GM18909 (cell line): ENCODE results near the gene HSD17B4.
"Not testable (repeated sequence)": the region's sequence is repeated elsewhere in the genome, so short reads cannot be mapped to it uniquely, and the experiment has no call there.

ENCODE experiments used
- ATAC-seq: cut with Tn5 transposase; IDR thresholded peaks from one replicate; pipeline ENCODE4 v1.9.1; 2021; ENCODE audit warnings: mild to moderate bottlenecking; ENCODE audit not compliant: unreplicated experiment, poor library complexity

The HSD17B4 gene, protein sequence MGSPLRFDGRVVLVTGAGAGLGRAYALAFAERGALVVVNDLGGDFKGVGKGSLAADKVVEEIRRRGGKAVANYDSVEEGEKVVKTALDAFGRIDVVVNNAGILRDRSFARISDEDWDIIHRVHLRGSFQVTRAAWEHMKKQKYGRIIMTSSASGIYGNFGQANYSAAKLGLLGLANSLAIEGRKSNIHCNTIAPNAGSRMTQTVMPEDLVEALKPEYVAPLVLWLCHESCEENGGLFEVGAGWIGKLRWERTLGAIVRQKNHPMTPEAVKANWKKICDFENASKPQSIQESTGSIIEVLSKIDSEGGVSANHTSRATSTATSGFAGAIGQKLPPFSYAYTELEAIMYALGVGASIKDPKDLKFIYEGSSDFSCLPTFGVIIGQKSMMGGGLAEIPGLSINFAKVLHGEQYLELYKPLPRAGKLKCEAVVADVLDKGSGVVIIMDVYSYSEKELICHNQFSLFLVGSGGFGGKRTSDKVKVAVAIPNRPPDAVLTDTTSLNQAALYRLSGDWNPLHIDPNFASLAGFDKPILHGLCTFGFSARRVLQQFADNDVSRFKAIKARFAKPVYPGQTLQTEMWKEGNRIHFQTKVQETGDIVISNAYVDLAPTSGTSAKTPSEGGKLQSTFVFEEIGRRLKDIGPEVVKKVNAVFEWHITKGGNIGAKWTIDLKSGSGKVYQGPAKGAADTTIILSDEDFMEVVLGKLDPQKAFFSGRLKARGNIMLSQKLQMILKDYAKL

DNA sequence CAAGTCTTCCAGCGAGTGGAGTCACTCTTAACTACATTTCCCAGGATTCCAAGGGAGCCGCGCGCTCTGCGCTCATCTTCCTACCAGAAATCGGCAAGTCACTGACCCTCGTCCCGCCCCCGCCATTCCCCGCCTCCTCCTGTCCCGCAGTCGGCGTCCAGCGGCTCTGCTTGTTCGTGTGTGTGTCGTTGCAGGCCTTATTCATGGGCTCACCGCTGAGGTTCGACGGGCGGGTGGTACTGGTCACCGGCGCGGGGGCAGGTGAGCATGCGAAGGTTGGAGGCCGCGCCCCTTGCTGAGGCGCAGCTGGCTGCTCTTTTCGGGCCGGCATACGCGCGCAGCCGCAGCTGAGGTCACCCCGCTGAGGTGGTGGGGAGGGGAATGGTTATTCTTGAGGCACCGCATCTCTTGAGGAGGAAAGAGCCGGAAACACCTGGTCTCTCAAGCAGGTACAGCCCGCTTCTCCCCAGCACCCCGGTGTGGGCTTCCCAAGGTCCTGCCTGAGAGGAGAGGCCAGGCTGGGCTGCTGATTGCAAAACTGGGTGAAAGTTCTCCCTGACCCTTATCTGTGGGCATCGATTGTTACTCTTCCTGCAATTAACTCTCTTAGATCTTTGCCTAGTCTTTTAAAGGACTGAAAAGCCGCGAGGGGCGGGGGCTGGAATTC lies at the start of gene HSD17B4:
HSD17B4 (plus strand) TSS at position 125 of the 667 bp plus-strand sequence; CDS start at position 204, 79 bp downstream.
- ATAC-seq, result peak; percentile 98

DNA sequence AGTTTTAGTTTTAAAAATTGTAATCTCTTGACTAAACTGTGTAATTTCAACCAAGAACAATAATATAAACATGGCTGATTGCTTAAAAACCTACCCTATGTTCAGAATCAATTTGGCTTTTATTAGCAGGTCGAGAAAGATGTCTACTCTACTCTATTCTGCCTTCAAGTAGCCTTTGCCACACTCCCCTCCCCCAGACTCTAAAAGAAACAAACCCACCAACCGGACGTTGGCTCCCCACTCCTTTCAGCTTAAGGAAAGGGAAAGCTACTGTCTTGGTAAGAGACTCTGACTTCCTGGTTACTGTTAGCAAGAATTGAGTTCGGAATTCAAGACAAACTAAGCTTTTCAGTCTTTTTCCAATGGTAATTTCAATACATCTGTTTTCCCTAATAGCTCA lies 49.7 kb upstream of the HSD17B4 start:
- no peak for ATAC-seq

DNA sequence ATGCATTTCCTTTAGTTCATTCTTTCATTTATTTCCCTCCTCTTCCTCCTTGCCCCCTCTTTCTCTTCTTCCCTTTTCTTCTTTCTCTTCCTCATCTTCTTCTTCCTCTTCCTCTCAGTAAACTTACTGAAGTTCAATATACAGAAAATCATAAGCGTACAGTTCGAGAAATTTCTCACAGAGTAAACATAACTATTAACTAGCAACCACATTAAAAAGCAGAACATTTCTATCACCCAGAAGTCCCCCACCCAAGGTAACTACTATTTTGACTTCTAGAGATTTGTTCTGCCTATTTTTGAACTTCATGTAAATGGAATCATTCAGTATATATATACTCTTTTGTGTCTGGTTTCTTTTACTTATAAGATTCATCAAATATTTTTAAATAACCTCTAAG lies 48.3 kb upstream of the HSD17B4 start:
- no peak for ATAC-seq

DNA sequence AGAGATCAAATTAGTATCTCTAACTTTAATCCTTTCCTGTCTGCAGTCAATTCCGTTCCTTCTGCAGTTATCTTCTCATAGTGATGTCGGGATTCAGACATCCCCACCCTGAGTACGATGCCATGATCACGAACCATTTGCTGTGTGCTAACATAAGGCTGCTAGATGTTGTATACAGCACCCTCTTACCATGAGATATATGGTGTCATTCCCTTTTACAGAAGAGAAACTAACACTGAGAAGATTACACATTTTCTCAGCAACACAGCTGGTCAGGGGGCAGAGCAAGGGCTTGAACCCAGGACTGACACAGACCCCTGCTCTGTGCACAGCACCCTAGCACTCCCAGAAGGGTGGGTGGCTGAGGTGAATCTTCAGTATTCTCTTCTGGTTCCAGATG lies 46.9 kb upstream of the HSD17B4 start:
- ATAC-seq, result peak; percentile 33

DNA sequence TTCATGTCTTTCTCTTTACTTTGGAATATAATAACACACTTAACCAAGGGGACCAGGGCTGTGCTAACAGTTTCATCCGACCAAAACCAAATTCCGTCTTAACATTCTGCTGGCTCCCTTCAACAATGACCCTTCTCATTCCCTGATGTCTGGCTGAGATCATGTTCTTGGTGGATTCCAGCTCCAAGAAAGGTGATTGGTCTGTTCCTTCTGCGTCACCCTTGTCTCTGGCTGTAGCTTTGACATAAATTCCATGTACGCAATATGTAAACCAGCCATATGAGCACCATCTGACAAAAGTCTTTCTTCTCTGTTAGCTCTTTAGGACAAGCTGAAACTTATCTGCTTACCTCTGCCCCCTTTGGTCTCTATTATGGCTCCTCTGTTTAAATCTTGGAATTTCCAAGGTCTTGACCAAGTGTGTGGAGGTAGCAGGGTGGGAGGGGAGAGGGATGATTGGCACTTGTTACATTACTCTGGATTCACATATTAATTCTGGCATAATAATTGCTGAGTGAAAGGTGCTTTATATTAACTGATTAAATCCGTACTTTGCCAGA lies 45.7 kb upstream of the HSD17B4 start:
- no peak for ATAC-seq

DNA sequence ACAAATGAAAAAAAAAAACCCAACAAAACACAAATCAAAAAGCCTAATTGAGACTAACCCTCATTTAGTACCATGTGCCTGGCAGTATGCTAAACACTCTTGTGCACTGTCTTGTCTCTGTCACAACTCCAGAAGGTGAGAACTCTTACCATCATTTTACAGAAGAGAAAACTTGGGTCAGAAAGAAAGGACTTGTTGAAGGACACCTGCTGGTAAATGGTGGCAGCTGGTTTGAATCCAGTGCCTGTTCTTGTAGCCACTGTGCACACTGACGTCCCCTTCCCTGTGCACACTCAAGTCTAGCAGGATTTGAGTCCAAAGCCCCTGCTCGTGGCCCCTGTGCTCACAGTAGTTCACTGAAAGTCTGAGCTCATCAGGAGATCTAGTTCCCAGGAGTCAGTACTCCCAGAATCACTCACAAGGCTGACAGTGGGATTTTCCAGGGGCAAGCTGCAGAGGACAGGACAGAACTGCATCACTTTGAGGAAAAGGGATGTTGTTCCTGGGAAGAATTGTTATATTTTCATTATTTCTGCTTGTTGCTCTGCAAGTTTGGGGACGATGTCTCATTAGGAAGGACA lies 43.0 kb upstream of the HSD17B4 start:
- peak; percentile 38 for ATAC-seq

DNA sequence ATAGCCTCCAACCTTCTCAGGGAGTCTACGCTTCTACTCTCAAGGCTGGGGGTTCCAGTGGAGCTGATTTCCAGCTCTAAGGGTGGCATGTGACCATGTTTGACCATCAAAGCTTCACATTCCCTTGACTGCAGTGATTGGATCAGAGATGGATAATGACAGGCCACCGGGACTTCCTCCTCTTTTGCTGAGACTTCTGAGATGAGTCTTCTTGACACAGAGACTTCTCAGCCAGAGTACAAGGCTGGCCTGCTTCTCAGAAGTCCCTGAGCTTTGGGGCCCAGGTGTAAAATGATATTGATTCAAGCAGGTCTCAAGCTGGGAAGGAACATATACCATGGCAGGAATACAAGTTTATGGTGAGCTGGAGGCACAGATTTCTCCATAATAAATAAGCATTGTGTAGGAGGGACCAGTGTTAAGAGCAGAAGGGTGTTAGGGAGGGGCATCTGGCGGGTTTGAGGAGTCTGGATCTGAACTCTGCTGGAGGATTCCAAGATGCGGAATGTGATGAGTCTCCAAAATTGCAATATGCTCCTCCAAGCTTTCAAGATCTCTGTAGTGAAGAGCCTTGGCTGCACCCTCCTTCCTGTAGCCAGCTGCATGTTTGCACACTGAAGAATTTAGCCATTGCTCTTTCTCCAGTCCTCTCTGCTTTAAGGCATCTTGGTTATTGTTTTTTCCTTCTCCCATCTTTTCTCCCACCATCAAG lies 41.7 kb upstream of the HSD17B4 start:
- peak; percentile 38 for ATAC-seq

DNA sequence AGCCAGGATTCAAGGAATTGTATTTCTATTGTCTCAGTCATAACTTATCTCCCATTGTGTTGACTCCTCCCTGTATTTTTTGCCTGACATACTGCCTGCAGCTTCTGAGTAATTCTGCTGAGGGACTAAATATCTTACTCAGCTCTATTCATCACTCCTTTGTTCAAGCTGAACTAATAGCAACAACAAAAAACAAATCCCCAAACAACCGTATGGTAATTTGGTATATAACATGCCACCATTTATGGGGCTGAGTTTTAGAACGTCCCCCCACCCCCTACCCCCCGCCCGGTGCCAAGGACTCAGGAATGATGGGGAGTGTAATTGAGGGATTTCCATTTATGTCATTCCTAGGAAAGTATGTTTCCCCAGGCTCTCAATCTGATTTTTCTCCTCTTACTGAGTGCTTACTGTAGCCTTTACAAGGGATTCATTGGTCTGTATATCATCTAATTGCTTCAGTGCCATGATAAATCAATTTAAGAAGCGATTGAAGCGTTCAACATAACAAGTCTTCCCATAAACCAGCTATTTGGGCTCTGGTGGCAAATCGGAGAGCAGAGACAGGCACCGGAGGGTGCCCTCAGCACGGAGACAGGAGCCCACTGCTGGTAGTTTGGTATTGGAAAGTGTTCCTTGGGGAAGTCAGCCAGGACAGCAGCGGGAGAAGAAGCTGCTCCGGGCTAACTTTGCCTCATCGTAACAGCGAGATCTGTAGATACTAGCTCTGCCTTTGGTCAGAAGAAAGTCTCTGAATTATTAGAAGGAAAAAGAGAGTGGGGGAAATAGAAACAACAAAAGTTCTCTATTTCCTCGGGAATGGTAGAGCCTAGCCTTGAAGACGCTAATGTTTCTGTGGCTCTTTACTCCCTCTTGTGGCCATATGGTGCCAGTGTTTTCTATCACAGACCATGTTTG lies 40.7 kb upstream of the HSD17B4 start:
- peak; percentile 72 for ATAC-seq

DNA sequence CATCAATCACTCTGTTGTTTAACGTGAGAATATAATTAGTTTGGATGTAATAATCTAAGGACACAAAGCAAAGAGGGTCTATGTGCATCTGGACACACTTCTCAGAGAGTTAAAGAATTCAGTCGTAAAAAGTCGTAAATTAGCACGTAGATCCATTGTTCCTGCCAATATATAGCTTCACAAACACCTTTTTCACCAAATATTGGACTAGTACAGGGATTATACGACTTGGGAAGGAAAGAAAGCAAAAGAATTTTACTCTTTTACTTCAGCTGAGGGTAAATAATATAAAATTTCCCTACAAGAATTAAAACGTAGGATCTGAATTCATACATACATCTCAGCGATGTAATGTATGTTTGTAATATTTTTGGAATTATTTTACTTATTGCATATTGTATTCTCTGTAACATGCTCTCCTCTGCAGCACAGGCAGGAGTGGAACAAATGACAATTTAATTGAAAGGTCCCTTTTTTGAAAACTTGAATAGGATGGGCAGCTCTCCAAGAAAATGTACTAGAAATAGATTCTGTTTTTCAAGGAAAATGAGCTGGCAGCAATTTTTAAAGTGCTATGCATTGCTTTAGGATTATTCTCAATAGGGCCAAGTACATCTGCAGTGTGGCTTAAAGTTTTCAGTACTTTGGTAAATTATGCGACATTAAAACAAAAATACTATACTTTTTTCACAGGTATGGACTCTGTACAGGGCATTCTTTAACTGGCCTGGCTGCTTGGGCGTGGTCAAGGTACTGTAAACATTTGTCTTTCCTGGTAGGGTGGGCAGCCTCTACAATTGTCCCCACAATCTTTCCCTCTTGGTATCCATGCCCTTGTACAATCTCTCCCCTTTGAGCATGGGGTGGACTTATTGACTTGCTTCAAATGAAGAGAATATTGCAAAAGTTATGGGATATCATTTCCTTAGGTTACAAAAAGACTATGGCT lies 39.7 kb upstream of the HSD17B4 start:
- no peak for ATAC-seq

DNA sequence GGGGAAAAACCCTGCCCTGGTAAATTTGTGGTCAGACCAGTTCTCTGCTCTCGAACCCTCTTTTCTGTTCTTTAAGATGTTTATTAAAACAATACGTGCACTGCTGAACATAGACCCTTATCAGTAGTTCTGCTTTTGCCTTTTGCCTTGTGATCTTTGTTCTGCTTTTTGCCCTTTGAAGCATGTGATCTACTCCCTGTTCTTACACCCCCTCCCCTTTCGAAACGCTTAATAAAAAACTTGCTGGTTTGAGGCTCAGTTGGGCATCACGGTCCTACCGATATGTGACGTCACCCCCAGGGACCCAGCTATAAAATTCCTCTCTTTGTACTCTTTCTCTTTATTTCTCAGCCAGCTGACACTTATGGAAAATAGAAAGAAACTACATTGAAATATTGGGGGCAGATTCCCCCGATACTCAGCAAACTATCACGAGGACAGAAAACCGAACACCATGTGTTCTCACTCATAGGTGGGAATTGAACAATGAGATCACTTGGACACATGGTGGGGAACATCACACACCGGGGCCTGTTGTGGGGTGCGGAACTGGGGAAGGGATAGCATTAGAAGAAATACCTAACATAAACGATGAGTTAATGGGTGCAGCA lies 38.1 kb upstream of the HSD17B4 start:
- not testable (repeated sequence) for ATAC-seq

DNA sequence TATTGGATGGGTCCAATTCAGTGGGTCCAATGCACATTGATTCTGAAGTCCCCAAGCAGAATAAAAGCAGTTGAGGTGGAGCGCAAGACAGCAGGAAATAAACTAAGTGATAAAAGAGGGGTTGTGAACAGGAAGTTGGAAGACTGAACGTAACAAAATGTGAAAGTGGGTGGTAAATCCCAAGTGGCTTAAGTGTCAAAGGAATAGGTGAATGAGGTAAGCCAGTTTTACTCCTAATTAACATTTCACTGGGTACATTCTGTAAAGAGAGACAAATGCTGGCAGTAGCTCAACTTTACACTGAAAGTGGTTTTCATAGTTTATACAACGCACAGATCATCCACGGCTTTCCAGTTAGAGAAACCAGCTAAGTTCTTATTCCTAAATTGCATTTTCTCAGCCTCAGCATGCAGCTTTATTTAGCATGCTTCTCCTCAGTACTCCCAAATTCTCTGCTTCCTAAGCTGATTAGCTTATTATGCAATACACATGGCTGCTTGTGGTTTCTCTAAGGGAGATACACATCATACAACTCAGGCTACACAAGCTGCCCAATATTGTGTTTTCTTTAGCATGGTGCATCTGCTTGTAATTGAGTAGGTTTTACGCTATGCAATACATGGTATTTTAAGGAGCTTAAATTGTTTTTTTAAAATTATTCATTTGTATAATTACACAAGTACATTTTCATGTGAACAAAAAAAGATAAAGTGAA lies 34.2 kb upstream of the HSD17B4 start:
- no peak for ATAC-seq

DNA sequence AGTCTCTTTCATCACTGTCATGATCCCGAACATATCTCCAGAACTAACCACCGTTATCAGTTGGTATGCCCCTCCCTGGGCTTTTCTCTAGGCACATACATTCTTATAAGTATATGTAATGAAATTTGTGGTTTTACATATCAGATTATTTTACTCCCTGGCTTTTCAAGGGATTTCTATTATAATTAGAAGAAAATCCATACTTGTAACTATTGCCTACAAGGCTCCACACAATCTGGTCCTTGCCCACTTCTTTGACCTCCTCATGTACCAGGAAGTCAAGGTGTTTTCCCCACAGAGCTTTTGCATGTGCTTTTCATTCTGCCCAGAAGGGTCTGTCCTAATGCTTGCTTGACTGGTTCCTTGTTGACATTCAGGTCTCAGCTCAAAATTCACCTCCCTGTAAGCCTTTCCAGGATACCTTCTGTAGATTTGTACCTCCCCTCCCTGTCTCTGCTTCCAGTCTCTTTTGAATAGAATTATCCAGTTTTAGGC lies 33.6 kb upstream of the HSD17B4 start:
- peak; percentile 73 for ATAC-seq

DNA sequence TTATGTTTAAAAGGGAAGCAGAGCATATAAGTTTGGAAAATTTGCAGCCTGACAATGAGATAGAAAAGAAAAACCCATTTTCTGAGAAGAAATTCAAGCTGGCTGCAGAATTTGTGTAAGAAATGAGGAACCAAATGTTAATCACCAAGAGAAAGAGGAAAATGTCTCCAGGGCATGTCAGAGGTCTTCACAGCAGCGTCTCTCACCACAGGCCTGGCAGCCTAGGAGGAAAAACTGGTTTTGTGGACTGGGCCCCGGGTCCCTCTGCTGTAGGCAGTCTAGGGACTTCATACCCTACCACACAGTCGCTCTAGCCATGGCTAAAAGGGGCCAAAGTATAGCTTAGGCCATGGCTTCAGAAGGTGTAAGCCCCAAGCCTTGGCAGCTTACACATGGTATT lies 32.1 kb upstream of the HSD17B4 start:
- ATAC-seq, result no peak

DNA sequence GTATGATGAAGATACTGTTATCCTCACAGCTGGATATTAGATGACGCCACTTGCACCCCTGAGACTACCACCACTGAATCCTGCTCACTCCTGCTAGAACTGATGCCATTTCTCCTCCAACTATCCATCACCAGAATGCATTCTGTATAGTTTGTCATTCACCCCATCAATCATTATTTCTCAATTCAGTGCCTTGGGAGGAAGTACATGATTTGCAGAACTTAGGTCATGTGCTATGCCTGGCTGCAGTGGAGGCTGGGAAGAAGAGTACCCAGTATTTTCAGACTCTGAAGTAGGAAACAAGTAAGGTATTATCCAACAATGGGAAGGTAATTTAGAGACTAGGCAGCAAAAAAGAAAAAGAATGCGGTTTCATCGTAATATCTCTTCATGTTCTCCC lies 26.2 kb upstream of the HSD17B4 start:
- ATAC-seq, result no peak

DNA sequence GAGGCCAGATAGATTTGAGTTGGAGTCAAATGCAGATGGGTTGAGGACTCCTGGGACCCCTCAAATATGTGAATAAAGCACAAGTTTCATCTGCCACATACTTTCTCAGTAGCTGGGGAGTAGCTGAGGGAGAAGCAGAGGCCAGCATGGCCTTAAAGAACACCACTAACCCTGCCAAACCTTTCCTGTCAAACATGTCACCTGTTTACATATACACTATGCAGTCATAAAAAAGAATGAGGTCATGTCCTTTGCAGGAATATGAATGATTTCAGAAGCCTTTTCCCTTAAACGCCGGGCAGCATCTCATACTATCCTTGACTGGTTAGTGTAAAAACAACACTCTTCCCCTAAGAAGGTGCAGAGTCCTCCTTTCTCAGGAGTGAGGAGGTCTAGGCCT lies 25.2 kb upstream of the HSD17B4 start:
- no peak for ATAC-seq

DNA sequence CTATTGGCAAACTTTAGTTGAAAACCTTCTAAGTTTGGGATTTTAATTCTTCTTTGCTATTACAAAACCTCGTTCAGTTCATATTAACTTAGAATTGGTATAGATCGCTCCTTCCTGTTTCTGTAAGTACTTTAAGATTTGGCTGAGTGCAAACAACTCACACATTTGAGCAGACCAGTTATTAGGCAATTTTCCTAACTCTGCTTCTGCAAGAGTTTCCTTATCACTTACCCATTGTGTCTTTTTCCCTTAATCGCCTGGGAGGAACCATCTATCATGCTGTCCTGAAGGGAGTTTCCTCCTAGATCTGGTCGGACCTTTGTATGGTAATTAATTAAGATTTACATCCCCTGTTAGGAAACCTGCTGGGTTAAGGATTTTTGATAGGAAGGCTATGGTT lies 24.7 kb upstream of the HSD17B4 start:
- not testable (repeated sequence) for ATAC-seq
